GM18520 (cell line): ENCODE results near the gene FNDC3B.

ENCODE experiments used
- ATAC-seq: cut with Tn5 transposase; IDR thresholded peaks from one replicate; pipeline ENCODE4 v1.9.1; 2021; ENCODE audit not compliant: unreplicated experiment

The FNDC3B gene

GRCh38 chr3:172323894-172324610, 284.7 kb downstream of the FNDC3B start:
- ATAC-seq, result no peak

- no peak for ATAC-seq
Measured at GRCh38 chr3:172324611-172325203, 285.3 kb downstream of the FNDC3B start.

GRCh38 chr3:172325461-172325860, 286.1 kb downstream of the FNDC3B start:
- no peak for ATAC-seq

- ATAC-seq, result no peak
Measured at GRCh38 chr3:172326993-172327392, 287.6 kb downstream of the FNDC3B start.

- no peak for ATAC-seq
Measured at GRCh38 chr3:172328282-172328681, 288.9 kb downstream of the FNDC3B start.

GRCh38 chr3:172329070-172329469, 289.7 kb downstream of the FNDC3B start:
- ATAC-seq, result no peak

GRCh38 chr3:172330413-172330812, 291.0 kb downstream of the FNDC3B start:
- no peak for ATAC-seq

- ATAC-seq, result peak; percentile 54
Measured at GRCh38 chr3:172332256-172333041, 293.1 kb downstream of the FNDC3B start.

- ATAC-seq, result no peak
Measured at GRCh38 chr3:172333042-172333377, 293.6 kb downstream of the FNDC3B start.

- ATAC-seq, result no peak
Measured at GRCh38 chr3:172333692-172334457, 294.5 kb downstream of the FNDC3B start.

GRCh38 chr3:172334671-172335207, 295.4 kb downstream of the FNDC3B start:
- ATAC-seq, result no peak

GRCh38 chr3:172339892-172340291, 300.5 kb downstream of the FNDC3B start:
- no peak for ATAC-seq

- ATAC-seq, result no peak
Measured at GRCh38 chr3:172340583-172340982, 301.2 kb downstream of the FNDC3B start.

GRCh38 chr3:172341482-172342059, 302.2 kb downstream of the FNDC3B start:
- no peak for ATAC-seq

- ATAC-seq, result no peak
Measured at GRCh38 chr3:172342097-172342659, 302.8 kb downstream of the FNDC3B start.

- no peak for ATAC-seq
Measured at GRCh38 chr3:172343117-172343516, 303.7 kb downstream of the FNDC3B start.

GRCh38 chr3:172343979-172344378, 304.6 kb downstream of the FNDC3B start:
- ATAC-seq, result no peak

GRCh38 chr3:172346161-172346560, 306.8 kb downstream of the FNDC3B start:
- no peak for ATAC-seq

- ATAC-seq, result no peak
Measured at GRCh38 chr3:172347895-172348679, 308.7 kb downstream of the FNDC3B start.
